ENCODE measurements around the gene GOLGA6L1. TPM values are rescaled to one million over a fixed set of nuclear protein-coding genes. Genes with fewer than 3 reads are reported as not detected.

GOLGA6L1 gene
- total RNA-seq, 1 experiment from 2014 or later = not detected

Other genes starting within 250 kb of the GOLGA6L1 start
- 52.7 and 71.9 TPM in 2 replicates for gene CYFIP1, start 156.5 kb downstream of the GOLGA6L1 start, total RNA-seq (2014; rRNA removed; shearing (Covaris generic); ENCODE audit: low replicate concordance)
- gene TUBGCP5, start 97.3 kb downstream of the GOLGA6L1 start, total RNA-seq (2014; rRNA removed; shearing (Covaris generic); ENCODE audit: low replicate concordance) = 21.9 and 32.1 TPM in 2 replicates
- gene GOLGA6L26, start 197.4 kb upstream of the GOLGA6L1 start, total RNA-seq (2014; rRNA removed; shearing (Covaris generic); ENCODE audit: low replicate concordance) = not detected in 2 replicates
- not detected in 2 replicates for gene GOLGA8S, start 217.9 kb upstream of the GOLGA6L1 start, total RNA-seq (2014; rRNA removed; shearing (Covaris generic); ENCODE audit: low replicate concordance)

Measured in MG63 (cell line).